ENCODE results near the gene TIPRL. TPM values are rescaled to one million over a fixed set of nuclear protein-coding genes. Genes with fewer than 3 reads are reported as not detected.

TIPRL gene
- total RNA-seq, result 39.0 and 44.1 TPM in 2 replicates

DNA sequence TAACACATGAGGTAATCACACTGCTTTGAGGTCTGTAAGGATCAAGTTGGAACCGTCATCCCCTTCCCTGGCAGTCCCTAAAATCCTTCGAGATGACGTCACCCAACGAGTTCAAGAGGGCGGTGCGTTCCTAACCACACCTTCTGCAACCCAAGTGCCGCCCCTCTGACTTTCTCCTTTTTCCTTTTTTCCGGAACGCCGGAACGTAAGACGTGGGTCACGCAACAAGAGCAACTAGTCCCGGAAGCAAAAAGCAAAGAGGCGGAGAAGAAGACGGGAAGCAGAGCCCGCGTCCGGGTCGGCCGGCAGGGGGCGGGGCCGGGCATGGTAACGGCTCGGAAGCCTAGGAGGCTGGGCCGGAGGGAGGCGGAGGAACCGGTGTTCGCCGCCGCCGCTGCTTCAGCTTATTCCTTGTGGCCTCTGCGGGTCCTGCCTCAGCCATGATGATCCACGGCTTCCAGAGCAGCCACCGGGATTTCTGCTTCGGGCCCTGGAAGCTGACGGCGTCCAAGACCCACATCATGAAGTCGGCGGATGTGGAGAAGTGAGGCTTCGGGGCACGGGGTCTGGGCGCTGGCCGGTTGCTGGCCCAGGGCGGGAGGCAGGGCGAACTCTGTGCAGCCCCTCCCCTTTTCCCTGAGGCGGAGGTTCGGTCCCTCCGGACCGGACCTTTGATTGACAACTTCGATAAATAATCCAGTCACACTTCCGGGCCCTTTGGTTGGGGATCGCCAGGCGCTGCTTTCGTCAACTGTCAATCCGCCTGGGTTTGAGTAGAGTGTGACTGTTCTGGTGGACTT lies at the start of gene TIPRL:
Gene TIPRL, plus strand, starts transcription at position 325 of the 800 bp plus-strand sequence. Its CDS starts 116 bp downstream, at position 441.

GRCh38 chr1:168136709-168137514 lies 41.9 kb upstream of the TIPRL start, which contains the start of gene GPR161:
TSS of gene GPR161 (minus strand) at chr1:168136930. CDS start at chr1:168104850, 32,080 bp downstream.

DNA sequence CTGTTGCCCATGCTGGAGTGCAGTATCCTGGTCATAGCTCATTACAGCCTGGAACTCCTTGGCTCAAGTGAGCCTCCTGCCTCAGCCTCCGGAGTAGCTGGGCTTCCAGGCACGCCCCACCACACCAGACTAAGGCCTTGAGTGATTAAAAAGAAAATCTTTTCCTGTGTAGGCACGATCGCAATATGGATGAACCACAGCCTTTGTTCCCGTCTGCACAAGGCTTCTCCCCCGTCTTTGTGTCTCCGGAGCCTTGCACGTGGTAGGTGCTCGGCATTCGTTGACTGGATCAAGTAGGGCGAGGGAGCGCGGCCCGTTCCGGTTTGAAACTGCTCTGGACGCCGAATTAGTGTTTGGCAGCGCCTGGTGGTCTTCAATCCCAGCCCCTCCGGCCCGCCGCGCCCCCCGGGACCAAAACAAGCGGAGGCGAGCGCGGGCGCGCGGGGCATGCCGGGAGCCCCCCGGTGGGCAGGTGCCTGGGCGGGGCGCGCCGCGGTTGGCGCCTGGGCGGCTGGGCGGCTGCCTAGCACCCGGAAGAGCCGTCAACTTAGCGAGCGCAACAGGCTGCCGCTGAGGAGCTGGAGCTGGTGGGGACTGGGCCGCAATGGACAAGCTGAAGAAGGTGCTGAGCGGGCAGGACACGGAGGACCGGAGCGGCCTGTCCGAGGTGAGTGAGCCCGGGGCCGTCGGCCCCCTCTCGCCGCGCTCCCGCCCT lies 46.9 kb downstream of the TIPRL start, which contains the start of gene SFT2D2:
Gene SFT2D2, plus strand, starts transcription at position 529 of the 715 bp plus-strand sequence. Its CDS starts 76 bp downstream, at position 605.

Other genes starting within 250 kb of the TIPRL start
- gene DCAF6, start 242.3 kb upstream of the TIPRL start, total RNA-seq, result 38.8 and 44.2 TPM in 2 replicates
- gene MPC2, start 241.9 kb upstream of the TIPRL start, total RNA-seq, result 17.9 and 20.5 TPM in 2 replicates
- gene GPR161, start 42.0 kb upstream of the TIPRL start, total RNA-seq, result 18.5 and 19.3 TPM in 2 replicates
- gene SFT2D2, start 47.0 kb downstream of the TIPRL start, total RNA-seq, result 35.1 and 35.7 TPM in 2 replicates
- 0.32 and 0.46 TPM in 2 replicates for gene TBX19, start 101.9 kb downstream of the TIPRL start, total RNA-seq

All from epithelial cell of umbilical artery (primary cell).